GM12864 (cell line): ENCODE measurements around the gene ERI2.
"Not testable (repeated sequence)": the region's sequence is repeated elsewhere in the genome, so short reads cannot be mapped to it uniquely, and the experiment has no call there.

ENCODE experiments used
- DNase-seq: peaks from one replicate; pipeline ENCODE4 v3.0.0-alpha.2; 2011; ENCODE audit warnings: low read depth
- H3K4me3 ChIP-seq: 2 replicates; pipeline ENCODE4 v1.5.1; 2011; ENCODE audit warnings: mild to moderate bottlenecking, low read depth, low read length, control low read depth
- TF ChIP-seq, protein P1 (sequence below): IDR thresholded peaks from 2 replicates; pipeline ENCODE4 v1.5.1; 2011; ENCODE audit warnings: low read depth, mild to moderate bottlenecking, moderate library complexity, low read length, control low read depth, inconsistent platforms; ENCODE audit errors: missing control alignments

ERI2 gene

DNA sequence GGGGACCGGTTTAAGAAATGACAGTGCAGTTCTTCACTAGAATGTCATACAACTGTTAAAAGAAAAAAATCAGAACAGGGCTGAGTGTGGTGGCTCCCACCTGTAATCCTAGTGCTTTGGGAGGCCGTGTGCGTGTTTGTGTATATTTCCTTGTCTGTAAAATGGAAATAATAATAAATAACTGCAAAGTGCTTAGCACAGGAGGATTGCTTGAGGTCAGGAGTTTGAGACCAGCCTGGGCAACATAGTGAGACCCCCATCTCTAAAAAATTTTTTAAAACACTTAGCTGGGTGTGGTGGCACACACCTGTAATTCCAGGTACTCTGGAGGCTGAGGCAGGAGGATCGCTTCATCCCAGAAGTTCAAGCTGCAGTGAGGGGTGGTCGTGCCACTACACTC, 40.0 kb downstream of the ERI2 start:
- no peak overlapping the region for H3K4me3 ChIP-seq
- DNase-seq: no peak
- TF ChIP-seq, protein P1, sequence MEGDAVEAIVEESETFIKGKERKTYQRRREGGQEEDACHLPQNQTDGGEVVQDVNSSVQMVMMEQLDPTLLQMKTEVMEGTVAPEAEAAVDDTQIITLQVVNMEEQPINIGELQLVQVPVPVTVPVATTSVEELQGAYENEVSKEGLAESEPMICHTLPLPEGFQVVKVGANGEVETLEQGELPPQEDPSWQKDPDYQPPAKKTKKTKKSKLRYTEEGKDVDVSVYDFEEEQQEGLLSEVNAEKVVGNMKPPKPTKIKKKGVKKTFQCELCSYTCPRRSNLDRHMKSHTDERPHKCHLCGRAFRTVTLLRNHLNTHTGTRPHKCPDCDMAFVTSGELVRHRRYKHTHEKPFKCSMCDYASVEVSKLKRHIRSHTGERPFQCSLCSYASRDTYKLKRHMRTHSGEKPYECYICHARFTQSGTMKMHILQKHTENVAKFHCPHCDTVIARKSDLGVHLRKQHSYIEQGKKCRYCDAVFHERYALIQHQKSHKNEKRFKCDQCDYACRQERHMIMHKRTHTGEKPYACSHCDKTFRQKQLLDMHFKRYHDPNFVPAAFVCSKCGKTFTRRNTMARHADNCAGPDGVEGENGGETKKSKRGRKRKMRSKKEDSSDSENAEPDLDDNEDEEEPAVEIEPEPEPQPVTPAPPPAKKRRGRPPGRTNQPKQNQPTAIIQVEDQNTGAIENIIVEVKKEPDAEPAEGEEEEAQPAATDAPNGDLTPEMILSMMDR: no peak

DNA sequence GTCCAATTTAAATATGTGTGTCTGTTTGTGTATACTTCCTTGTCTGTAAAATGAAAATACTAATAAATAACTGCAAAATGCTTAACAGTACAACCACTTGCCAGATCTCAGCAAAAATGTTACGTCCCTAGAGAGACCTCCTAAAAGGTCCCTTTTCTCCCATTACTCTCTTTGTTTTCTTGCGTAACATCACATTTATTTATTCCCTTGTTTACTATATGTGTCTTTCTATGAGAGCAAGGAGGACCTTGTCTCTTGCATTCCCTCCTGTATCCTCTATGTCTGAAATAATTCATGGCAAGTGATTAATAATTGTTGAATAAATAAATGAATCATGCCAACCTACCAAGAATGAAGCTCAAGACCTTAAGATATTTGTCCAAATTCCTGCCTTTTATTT, 40.5 kb downstream of the ERI2 start:
- TF ChIP-seq, protein P1: no peak
- no peak overlapping the region for H3K4me3 ChIP-seq
- DNase-seq: no peak

DNA sequence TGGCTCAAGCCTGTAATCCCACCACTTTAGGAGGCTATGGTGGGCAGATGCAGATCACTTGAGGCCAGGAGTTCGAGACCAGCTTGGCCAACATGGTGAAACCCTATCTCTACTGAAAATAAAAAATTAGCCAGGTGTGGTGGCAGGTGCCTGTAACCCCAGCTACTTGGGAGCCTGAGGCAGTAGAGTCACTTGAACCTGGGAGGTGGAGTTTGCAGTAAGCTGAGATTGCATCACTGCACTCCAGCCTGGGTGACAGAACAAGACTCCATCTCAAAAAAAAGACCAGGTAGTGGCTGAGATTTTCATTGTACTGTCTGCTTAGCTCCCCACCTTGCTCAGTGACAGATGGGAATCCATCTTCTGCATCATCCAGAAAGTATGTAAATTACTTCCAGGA, 41.8 kb downstream of the ERI2 start:
- H3K4me3 ChIP-seq, DNase-seq: not testable (repeated sequence)

DNA sequence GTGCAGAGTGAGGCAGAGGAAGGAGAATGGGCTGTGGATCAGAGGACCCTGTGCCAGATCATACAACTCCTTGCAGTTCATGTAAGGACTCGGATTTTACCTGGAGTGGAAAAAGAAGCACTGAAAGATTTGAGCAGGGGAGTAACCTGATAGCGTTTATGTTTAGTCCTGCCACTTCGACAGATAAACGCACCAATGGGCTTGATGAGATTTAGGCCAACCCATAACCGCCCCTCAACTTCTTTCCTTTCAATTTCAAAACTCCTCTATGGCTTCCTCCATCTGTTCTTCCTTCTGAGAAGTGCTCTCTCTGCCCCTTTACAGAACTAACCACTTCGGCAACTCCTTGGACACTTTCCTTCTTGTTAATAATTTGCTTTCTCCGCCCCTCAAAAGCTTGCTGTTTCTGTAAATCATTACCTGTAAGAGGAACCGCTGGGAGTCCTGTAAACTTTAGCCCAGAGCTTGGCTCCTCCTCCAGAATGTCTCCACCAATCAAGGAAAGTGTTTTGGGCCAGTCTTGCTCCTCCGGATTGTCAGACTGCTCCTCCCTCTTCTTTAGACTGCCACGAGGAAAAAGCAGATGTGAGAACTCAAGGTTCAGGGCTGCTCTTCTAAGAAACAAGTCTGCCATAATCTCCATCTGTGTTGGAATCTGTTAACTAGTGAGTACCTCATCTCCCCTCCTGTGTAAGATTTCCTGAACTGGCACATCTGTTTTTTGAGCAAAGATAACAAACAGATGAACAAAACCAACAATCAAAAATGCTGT, 42.6 kb downstream of the ERI2 start, which contains the start of gene ACSM3:
Gene ACSM3, plus strand, starts transcription at position 554 of the 772 bp plus-strand sequence. CDS start 6,021 bp downstream, outside the sequence.
- peak; percentile 84 for DNase-seq
- TF ChIP-seq, protein P1: no peak
- H3K4me3 ChIP-seq: peak within 1 kb of the TSS; percentile 54

DNA sequence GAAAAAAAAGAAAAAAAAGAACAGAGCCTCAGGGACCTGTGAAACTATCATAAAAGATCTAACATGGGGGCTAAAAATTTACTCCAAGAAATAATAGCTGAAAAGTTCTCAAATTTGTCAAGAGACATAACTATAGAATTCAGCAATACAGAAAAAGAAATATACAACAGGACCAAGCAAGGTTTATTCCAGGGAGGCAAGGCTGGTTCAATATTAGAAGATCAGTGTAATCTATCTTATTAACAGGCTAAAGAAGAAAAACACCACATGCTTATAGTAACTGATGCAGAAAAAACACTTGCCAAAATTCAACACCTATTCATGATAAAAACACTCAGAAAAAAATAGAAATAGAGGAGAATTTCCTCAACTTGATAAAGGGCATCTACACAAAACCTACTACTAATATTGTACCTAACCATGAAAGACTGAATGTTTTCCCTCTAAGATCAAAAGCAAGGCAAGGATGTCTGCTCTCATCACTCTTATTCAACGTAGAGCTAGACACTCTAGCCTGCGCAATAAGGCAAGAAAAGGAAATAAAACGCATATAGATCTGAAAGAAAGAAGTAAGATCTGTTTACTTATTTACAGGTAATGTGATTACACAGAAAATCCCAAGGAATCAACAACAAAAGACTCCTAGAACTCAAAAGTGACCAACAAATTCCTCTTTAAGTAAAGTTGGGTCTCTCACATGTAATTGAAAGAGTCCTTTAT, 43.7 kb downstream of the ERI2 start:
- H3K4me3 ChIP-seq: no peak overlapping the region
- TF ChIP-seq, protein P1: no peak
- DNase-seq: no peak

DNA sequence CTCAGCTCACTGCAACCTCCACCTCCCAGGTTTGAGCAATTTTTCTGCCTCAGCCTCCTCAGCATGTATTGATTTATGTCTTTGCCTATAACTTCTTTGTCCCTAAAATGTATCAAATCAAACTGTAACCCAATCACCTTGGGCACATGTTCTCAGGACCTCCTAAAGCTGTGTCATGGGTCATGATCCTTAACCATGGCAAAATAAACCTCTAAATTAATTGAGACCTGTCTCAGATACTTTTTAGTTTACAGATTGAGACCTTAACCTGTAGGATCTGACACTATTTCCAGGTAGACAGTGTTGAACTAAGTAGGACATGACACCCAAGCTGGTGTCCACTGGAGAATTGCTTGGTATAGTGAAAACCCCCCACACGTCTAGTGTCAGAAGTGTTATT, 45.1 kb downstream of the ERI2 start:
- H3K4me3 ChIP-seq: no peak overlapping the region
- no peak for DNase-seq
- TF ChIP-seq, protein P1: no peak

DNA sequence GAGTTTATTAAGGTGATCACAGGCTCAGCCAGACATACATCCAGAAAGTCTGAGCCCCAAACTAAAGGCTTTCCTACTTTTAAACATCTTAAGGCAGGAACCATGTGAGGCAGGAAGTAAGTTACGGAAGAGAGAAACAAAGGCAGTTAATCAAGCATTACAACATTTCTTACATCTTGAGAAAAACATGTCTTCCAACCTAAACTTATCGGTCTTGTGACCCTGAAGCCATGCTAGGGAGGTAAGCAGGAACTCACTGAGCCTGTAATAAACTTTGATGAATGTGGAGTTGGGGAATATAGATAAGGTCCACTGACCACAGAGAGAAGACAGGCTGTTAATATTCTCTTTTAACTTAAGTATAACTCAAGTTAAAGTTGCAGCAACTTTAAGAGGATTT, 45.9 kb downstream of the ERI2 start:
- H3K4me3 ChIP-seq: no peak overlapping the region
- TF ChIP-seq, protein P1: no peak
- no peak for DNase-seq

DNA sequence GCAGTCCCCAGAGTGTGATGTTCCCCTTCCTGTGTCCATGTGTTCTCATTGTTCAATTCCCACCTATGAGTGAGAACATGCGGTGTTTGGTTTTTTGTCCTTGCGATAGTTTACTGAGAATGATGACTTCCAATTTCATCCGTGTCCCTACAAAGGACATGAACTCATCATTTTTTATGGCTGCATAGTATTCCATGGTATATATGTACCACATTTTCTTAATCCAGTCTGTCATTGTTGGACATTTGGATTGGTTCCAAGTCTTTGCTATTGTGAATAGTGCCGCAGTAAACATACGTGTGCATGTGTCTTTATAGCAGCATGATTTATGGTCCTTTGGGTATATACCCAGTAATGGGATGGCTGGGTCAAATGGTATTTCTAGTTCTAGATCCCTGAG, 50.5 kb downstream of the ERI2 start:
- not testable (repeated sequence) for H3K4me3 ChIP-seq

More for the DNA sequence above, 50.5 kb downstream of the ERI2 start:
- DNase-seq: not testable (repeated sequence)
